GM12865 (cell line): ENCODE data around the gene RSPH6A.

Experiments
- DNase-seq: peaks from one replicate; pipeline ENCODE4 v3.0.0; 2010; ENCODE audit warnings: low read depth
- H3K4me3 ChIP-seq: 2 replicates; pipeline ENCODE4 v1.5.1; 2011; ENCODE audit warnings: mild to moderate bottlenecking, low read depth, low read length, control low read depth
- TF ChIP-seq, protein P1 (sequence below): IDR thresholded peaks from 2 replicates; pipeline ENCODE4 v1.5.1; 2011; ENCODE audit warnings: low read length, control low read depth, low read depth, inconsistent platforms; ENCODE audit not compliant: insufficient read depth; ENCODE audit errors: missing control alignments

Gene RSPH6A

DNA sequence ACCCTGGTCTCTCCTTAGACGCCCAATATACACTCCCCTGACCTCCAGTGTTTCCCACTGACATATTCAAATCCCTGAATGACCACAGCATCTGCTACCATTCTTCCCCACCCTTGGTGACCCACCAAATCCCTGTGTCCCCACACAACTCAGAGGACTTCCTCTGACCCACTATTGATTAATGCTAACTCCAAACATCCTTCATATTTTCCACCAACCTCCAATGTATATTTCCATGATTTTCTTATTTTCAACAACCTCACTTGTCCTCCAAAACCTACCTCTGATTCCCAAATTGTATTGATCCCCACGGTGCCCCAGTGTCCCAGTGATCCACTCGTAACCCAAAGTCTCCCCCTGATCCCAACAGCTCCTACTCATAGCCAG lies 21.9 kb downstream of the RSPH6A start:
- TF ChIP-seq, protein P1, sequence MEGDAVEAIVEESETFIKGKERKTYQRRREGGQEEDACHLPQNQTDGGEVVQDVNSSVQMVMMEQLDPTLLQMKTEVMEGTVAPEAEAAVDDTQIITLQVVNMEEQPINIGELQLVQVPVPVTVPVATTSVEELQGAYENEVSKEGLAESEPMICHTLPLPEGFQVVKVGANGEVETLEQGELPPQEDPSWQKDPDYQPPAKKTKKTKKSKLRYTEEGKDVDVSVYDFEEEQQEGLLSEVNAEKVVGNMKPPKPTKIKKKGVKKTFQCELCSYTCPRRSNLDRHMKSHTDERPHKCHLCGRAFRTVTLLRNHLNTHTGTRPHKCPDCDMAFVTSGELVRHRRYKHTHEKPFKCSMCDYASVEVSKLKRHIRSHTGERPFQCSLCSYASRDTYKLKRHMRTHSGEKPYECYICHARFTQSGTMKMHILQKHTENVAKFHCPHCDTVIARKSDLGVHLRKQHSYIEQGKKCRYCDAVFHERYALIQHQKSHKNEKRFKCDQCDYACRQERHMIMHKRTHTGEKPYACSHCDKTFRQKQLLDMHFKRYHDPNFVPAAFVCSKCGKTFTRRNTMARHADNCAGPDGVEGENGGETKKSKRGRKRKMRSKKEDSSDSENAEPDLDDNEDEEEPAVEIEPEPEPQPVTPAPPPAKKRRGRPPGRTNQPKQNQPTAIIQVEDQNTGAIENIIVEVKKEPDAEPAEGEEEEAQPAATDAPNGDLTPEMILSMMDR, result no peak
- H3K4me3 ChIP-seq, result peak overlapping the region; percentile 7
- DNase-seq, result no peak

DNA sequence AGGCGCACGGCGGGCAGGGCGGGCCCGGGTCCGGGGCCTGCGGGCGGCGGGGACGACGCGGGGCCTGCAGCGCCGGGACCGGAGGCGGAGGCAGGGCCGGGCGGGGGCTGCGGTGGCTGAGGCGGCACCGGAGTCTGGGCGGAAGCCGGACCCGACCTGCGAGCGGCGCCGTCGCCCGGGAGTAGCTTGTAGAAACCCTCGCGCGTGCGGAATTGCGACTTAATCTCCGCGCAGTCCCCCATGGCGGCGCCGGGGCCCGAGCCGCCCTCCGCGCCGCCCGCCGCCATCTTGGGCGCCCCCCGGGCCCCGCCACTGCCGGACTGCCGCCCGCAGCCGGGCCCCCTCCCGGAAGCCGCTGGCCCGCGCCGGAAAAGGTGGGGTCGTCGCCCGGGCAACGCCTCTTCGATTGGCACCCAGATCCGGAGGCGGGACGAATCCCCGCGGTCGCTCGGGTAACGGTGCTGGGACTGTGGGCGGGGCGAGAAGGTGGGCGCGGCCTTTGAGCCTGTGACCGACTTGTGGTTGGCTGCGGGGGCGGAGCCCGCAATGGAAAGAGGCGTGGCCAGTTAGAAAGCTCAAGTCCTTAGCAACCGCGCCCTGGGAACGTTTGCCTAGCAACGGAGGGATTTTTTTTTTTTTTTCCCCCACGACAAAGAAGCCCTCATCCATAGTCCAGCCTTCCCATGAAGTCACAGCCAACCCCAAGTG lies 22.5 kb downstream of the RSPH6A start, which contains the start of gene DMWD:
DMWD (minus strand) TSS at position 376 of the 708 bp plus-strand sequence; CDS start at position 287, 89 bp downstream.
- peak within 1 kb of the TSS; percentile 97 for H3K4me3 ChIP-seq
- TF ChIP-seq, protein P1, result no peak
- DNase-seq, result peak; percentile 99

GRCh38 chr19:45791744-45792469 lies 23.2 kb downstream of the RSPH6A start:
- TF ChIP-seq, protein P1, result no peak
- peak; percentile 21 for DNase-seq
- peak overlapping the region; percentile 97 for H3K4me3 ChIP-seq

DNA sequence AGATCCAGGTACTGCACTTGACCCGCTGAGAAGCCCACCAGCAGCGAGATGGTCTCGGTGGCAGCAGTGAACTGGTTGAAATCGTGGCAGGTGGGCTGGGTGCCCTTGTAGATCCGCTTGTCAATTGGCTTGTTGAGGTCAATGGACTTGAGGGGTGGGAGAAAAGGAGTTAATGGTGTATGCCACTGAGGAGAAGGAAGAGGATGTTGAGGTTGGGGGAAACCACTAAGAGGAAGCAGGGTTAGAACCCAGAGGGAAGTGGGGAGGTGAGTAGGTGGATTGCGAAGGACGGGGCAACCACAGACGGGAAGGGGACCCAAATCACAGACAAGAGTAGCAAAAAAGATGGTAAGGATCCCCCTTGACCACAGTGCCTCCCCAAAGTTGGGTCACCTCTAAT lies 24.2 kb downstream of the RSPH6A start:
- TF ChIP-seq, protein P1, result no peak
- DNase-seq, result peak; percentile 44
- no peak overlapping the region for H3K4me3 ChIP-seq

DNA sequence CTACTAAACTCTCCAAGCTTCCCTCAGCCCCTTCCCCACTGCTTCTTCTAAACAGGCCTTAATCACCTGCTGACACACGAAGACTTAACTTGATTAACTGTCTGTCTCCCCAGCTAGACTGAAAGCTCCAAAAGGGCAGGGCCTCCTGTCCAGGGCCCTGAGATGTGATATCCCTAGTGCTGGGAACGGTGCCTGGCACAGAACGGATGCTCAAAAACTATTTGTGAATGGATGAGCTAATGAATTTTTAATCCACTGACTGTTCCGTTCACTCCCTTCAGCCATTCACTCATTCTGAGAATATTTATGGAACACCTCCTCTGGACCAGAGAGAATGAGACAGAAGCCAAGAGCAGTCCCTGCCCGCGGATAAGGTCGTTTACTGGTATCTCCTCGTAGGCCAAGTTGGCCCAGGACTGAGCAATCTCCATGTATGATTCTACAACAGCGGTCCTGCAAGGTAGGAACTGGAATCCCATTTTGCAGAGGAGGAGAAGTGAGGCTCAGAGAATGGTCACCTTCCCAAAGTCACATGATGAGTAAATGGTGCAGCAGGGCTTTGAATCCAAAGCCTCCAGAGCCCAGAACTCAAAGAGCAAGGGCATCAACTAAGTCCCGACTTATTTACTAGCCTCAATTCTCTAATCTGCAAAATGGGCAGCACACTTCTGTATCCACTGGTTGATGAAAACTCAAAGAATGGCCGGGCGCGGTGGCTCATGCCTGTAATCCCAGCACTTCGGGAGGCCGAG lies 25.9 kb downstream of the RSPH6A start:
- H3K4me3 ChIP-seq, result no peak overlapping the region
- TF ChIP-seq, protein P1, result no peak
- peak; percentile 0 for DNase-seq

GRCh38 chr19:45786533-45786894 lies 28.6 kb downstream of the RSPH6A start:
- no peak for DNase-seq
- TF ChIP-seq, protein P1, result no peak
- H3K4me3 ChIP-seq, result no peak overlapping the region
